ENCODE measurements around the gene MYOF. TPM values are rescaled to one million over a fixed set of nuclear protein-coding genes. Genes with fewer than 3 reads are reported as not detected.

MYOF gene
- total and polyA plus RNA-seq, 10 of the 15 experiments (the other 5 are each of a cell fraction or from before 2014, with no cell fraction given), result 0.02 to 0.59 (median 0.17) TPM

DNA sequence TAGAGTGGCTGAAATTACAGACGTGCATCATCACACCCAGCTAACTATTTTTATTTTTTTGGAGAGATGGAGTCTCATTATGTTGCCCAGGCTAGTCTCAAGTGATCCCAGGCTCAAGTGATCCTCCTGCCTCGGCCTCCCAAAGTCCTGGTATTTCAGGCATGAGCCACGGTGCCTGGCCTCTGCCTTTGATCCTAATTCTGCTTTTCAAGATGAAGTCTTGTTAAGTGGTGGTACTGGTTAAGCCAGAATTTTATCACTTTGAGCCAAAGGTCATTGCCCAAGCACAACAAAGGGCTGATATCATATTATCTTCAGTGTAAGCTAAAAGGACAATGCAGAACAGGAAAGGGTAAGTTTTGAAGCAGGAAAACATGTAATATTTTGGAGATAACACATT lies 64.2 kb downstream of the MYOF start:
- ChIA-PET CTCF (no interaction called here), RAD21 (ENCODE audit: unreplicated experiment) (no interaction called here), POLR2A (no interaction called here), SMC1A (ENCODE audit: uncharacterized antibody, unreplicated experiment) (no interaction called here)
- no peak for TF ChIP-seq ZNF622 (IDR thresholded peaks at IDR 0.05)
- no peak for TF ChIP-seq BMI1 (IDR thresholded peaks at IDR 0.05; ENCODE audit: borderline replicate concordance)
- TF ChIP-seq, protein P1, sequence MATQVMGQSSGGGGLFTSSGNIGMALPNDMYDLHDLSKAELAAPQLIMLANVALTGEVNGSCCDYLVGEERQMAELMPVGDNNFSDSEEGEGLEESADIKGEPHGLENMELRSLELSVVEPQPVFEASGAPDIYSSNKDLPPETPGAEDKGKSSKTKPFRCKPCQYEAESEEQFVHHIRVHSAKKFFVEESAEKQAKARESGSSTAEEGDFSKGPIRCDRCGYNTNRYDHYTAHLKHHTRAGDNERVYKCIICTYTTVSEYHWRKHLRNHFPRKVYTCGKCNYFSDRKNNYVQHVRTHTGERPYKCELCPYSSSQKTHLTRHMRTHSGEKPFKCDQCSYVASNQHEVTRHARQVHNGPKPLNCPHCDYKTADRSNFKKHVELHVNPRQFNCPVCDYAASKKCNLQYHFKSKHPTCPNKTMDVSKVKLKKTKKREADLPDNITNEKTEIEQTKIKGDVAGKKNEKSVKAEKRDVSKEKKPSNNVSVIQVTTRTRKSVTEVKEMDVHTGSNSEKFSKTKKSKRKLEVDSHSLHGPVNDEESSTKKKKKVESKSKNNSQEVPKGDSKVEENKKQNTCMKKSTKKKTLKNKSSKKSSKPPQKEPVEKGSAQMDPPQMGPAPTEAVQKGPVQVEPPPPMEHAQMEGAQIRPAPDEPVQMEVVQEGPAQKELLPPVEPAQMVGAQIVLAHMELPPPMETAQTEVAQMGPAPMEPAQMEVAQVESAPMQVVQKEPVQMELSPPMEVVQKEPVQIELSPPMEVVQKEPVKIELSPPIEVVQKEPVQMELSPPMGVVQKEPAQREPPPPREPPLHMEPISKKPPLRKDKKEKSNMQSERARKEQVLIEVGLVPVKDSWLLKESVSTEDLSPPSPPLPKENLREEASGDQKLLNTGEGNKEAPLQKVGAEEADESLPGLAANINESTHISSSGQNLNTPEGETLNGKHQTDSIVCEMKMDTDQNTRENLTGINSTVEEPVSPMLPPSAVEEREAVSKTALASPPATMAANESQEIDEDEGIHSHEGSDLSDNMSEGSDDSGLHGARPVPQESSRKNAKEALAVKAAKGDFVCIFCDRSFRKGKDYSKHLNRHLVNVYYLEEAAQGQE (IDR thresholded peaks at IDR 0.05; ENCODE audit: low read depth, low read length), result no peak
- no peak for TF ChIP-seq RCOR1 (conservative IDR thresholded peaks at IDR 0.05; ENCODE audit: low read depth, low read length)
- no peak for TF ChIP-seq NKRF (conservative IDR thresholded peaks at IDR 0.05)
- TF ChIP-seq POLR2AphosphoS5 (IDR thresholded peaks at IDR 0.05; ENCODE audit: low read length), result no peak
- TF ChIP-seq ZBTB33 (IDR thresholded peaks at IDR 0.05), result no peak
- no peak for TF ChIP-seq GATAD2B (conservative IDR thresholded peaks at IDR 0.05; ENCODE audit: low read depth)
- TF ChIP-seq, protein P2, sequence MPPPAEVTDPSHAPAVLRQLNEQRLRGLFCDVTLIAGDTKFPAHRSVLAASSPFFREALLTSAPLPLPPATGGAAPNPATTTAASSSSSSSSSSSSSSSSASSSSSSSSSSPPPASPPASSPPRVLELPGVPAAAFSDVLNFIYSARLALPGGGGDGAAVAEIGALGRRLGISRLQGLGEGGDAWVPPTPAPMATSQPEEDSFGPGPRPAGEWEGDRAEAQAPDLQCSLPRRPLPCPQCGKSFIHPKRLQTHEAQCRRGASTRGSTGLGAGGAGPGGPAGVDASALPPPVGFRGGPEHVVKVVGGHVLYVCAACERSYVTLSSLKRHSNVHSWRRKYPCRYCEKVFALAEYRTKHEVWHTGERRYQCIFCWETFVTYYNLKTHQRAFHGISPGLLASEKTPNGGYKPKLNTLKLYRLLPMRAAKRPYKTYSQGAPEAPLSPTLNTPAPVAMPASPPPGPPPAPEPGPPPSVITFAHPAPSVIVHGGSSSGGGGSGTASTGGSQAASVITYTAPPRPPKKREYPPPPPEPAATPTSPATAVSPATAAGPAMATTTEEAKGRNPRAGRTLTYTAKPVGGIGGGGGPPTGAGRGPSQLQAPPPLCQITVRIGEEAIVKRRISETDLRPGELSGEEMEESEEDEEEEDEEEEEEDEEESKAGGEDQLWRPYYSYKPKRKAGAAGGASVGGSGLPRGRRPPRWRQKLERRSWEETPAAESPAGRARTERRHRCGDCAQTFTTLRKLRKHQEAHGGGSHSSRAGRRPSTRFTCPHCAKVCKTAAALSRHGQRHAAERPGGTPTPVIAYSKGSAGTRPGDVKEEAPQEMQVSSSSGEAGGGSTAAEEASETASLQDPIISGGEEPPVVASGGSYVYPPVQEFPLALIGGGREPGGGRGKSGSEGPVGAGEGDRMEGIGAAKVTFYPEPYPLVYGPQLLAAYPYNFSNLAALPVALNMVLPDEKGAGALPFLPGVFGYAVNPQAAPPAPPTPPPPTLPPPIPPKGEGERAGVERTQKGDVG (CRISPR knock-in tag; IDR thresholded peaks at IDR 0.05), result no peak
- TF ChIP-seq EZH2 (IDR thresholded peaks at IDR 0.05; ENCODE audit: borderline replicate concordance, control insufficient read depth, low read depth, low read length), result no peak
- no peak for TF ChIP-seq IKZF1 (conservative IDR thresholded peaks at IDR 0.05)
- 11% methylated on average over 3 of the region's 3 CpGs for WGBS (ENCODE audit: insufficient coverage, insufficient replicate concordance, low lambda C conversion rate, missing lambda C conversion rate)
- no peak for DNase-seq (ENCODE audit: low read depth, low spot score)
- intact Hi-C loops (cut with micrococcal nuclease; ENCODE audit: unreplicated experiment), result no loop called here
- BruUV-seq (replicated peaks), result no TSS peak
- no peaks in the 10 kb centered on the region for H3K9me3 ChIP-seq (replicated peaks; ENCODE audit: control insufficient read depth, insufficient read depth, low read length)
- H3K4me3 ChIP-seq, result no peak overlapping the region
- no peaks in the 10 kb centered on the region for H3K36me3 ChIP-seq (ENCODE audit: control insufficient read depth in 2 of 2, insufficient read depth in 2 of 2, low read length in 1 of 2)
- H2AFZ ChIP-seq (ENCODE audit: control insufficient read depth, low read depth, low read length), result no peak overlapping the region
- H3K27ac ChIP-seq (ENCODE audit: control insufficient read depth, insufficient read depth), result no peak overlapping the region
- H3K9ac ChIP-seq (ENCODE audit: control insufficient read depth, insufficient read depth, low read length), result no peak overlapping the region
- no peaks in the 10 kb centered on the region for H4K20me1 ChIP-seq (ENCODE audit: control insufficient read depth, insufficient read depth)
- in situ Hi-C loops (cut with MboI), result no loop called here
- no peaks in the 10 kb centered on the region for H3K79me2 ChIP-seq (ENCODE audit: control insufficient read depth, insufficient read depth, low read length)
- H3K4me2 ChIP-seq (ENCODE audit: control insufficient read depth, insufficient read depth), result no peak overlapping the region
- H3K27me3 ChIP-seq (replicated peaks in 1 of 2; ENCODE audit: control insufficient read depth in 2 of 2, insufficient read depth in 2 of 2, low read length in 1 of 2), result no peaks in the 10 kb centered on the region
- FAIRE-seq, result no peak
- no peak for ATAC-seq
- no peaks in the 10 kb centered on the region for H3K4me1 ChIP-seq (ENCODE audit: control insufficient read depth, insufficient read depth, low read length)

Measured in GM12878 (cell line).